Inferior parietal cortex (tissue), 1 donor: Measurements from ENCODE around the gene PTPRN2.

Experiments used
- DNase-seq: peaks from one replicate; pipeline ENCODE4 v3.0.0-alpha.2; 2016; ENCODE audit errors: extremely low spot score

Gene PTPRN2

GRCh38 chr7:157544980-157545680 is 1042.5 kb downstream of the PTPRN2 start:
- DNase-seq: no peak

- DNase-seq: no peak
These were observed 1043.4 kb downstream of the PTPRN2 start for GRCh38 chr7:157544226-157544625.

- DNase-seq: no peak
These were observed 1043.8 kb downstream of the PTPRN2 start for GRCh38 chr7:157543791-157544190.

GRCh38 chr7:157543276-157543675 is 1044.3 kb downstream of the PTPRN2 start:
- no peak for DNase-seq

GRCh38 chr7:157542068-157543021 is 1045.3 kb downstream of the PTPRN2 start:
- DNase-seq: no peak

GRCh38 chr7:157541295-157542067 is 1046.1 kb downstream of the PTPRN2 start:
- no peak for DNase-seq

- no peak for DNase-seq
These were observed 1046.9 kb downstream of the PTPRN2 start for GRCh38 chr7:157540606-157541294.

- DNase-seq: no peak
These were observed 1047.6 kb downstream of the PTPRN2 start for GRCh38 chr7:157540020-157540419.

GRCh38 chr7:157539521-157539920 is 1048.1 kb downstream of the PTPRN2 start:
- no peak for DNase-seq

- DNase-seq: no peak
These were observed 1048.9 kb downstream of the PTPRN2 start for GRCh38 chr7:157538735-157539134.

- DNase-seq: no peak
These were observed 1049.3 kb downstream of the PTPRN2 start for GRCh38 chr7:157538321-157538720.

- no peak for DNase-seq
These were observed 1050.6 kb downstream of the PTPRN2 start for GRCh38 chr7:157537056-157537455.

GRCh38 chr7:157532068-157532467 is 1055.6 kb downstream of the PTPRN2 start:
- DNase-seq: no peak

GRCh38 chr7:157529768-157530560 is 1057.7 kb downstream of the PTPRN2 start:
- DNase-seq: no peak

- DNase-seq: no peak
These were observed 1058.8 kb downstream of the PTPRN2 start for GRCh38 chr7:157528785-157529341.

- no peak for DNase-seq
These were observed 1059.9 kb downstream of the PTPRN2 start for GRCh38 chr7:157527686-157528085.

- DNase-seq: no peak
These were observed 1060.5 kb downstream of the PTPRN2 start for GRCh38 chr7:157526913-157527634.

GRCh38 chr7:157526005-157526912 is 1061.4 kb downstream of the PTPRN2 start:
- no peak for DNase-seq

GRCh38 chr7:157525491-157525915 is 1062.1 kb downstream of the PTPRN2 start:
- no peak for DNase-seq
